ENCODE measurements around the gene PDCD11. TPM values are rescaled to one million over a fixed set of nuclear protein-coding genes. Genes with fewer than 3 reads are reported as not detected.
A peak's percentile ranks its signal among the peaks of the same experiment; 100 is the strongest.

The PDCD11 gene
- total RNA-seq, 1 experiment from 2014 or later: 81.7 TPM

GRCh38 chr10:103442031-103442461, 45.6 kb downstream of the PDCD11 start:
- ChIA-PET POLR2A (interaction anchor here (0.6 to 1.0 kb wide), 2 partner anchors 8 to 36 kb away, joined by 3 read pairs; no protein-coding TSS in a partner anchor), CTCF (interaction anchor here (0.5 to 2.1 kb wide), 2 partner anchors 44 to 271 kb away, joined by 3 to 7 read pairs; no protein-coding TSS in a partner anchor)
- no peak overlapping the region for H3K4me3 Mint-ChIP-seq (ENCODE audit: unreplicated experiment)

GRCh38 chr10:103443475-103444185, 47.2 kb downstream of the PDCD11 start:
- Mint-ChIP-seq H3K27me3 (ENCODE audit: insufficient read depth, unreplicated experiment) (no peaks in the 10 kb centered on the region), H3K27ac (ENCODE audit: low read depth, unreplicated experiment) (no peak overlapping the region), H3K4me1 (ENCODE audit: insufficient read depth, unreplicated experiment) (peaks cover 3% of the 10 kb centered on the region), H3K36me3 (ENCODE audit: insufficient read depth, unreplicated experiment) (peaks cover 93% of the 10 kb centered on the region), H3K4me3 (ENCODE audit: unreplicated experiment) (no peak overlapping the region), H3K9me3 (ENCODE audit: unreplicated experiment) (no peaks in the 10 kb centered on the region)
- DNase-seq (ENCODE audit: unreplicated experiment): no peak
- ChIA-PET CTCF (interaction anchor here (0.6 to 0.9 kb wide), 2 partner anchors 27 to 326 kb away, joined by 3 read pairs; no protein-coding TSS in a partner anchor), POLR2A (no interaction called here)
- intact Hi-C loops (cut with micrococcal nuclease): no loop called here
- BruUV-seq (replicated peaks): no TSS peak
- TF ChIP-seq CTCF (IDR thresholded peaks at IDR 0.05; ENCODE audit: unreplicated experiment): no peak

More at GRCh38 chr10:103442031-103442461, 45.6 kb downstream of the PDCD11 start:
- no TSS peak for BruUV-seq (replicated peaks)
- Mint-ChIP-seq H3K36me3 (ENCODE audit: insufficient read depth, unreplicated experiment) (peaks cover 92% of the 10 kb centered on the region), H3K27me3 (ENCODE audit: insufficient read depth, unreplicated experiment) (no peaks in the 10 kb centered on the region), H3K4me1 (ENCODE audit: insufficient read depth, unreplicated experiment) (no peaks in the 10 kb centered on the region), H3K9me3 (ENCODE audit: unreplicated experiment) (no peaks in the 10 kb centered on the region), H3K27ac (ENCODE audit: low read depth, unreplicated experiment) (no peak overlapping the region)
- no peak for TF ChIP-seq CTCF (IDR thresholded peaks at IDR 0.05; ENCODE audit: unreplicated experiment)
- intact Hi-C loops (cut with micrococcal nuclease): no loop called here
- DNase-seq (ENCODE audit: unreplicated experiment): no peak

GRCh38 chr10:103444478-103444877, 48.1 kb downstream of the PDCD11 start:
- Mint-ChIP-seq H3K36me3 (ENCODE audit: insufficient read depth, unreplicated experiment) (peaks cover 93% of the 10 kb centered on the region), H3K4me1 (ENCODE audit: insufficient read depth, unreplicated experiment) (peaks cover 10% of the 10 kb centered on the region), H3K9me3 (ENCODE audit: unreplicated experiment) (no peaks in the 10 kb centered on the region), H3K4me3 (ENCODE audit: unreplicated experiment) (no peak overlapping the region), H3K27me3 (ENCODE audit: insufficient read depth, unreplicated experiment) (no peaks in the 10 kb centered on the region), H3K27ac (ENCODE audit: low read depth, unreplicated experiment) (no peak overlapping the region)
- no peak for TF ChIP-seq CTCF (IDR thresholded peaks at IDR 0.05; ENCODE audit: unreplicated experiment)
- ChIA-PET POLR2A (no interaction called here), CTCF (no interaction called here)
- DNase-seq (ENCODE audit: unreplicated experiment): no peak
- intact Hi-C loops (cut with micrococcal nuclease): no loop called here
- BruUV-seq (replicated peaks): no TSS peak

- H3K4me3 Mint-ChIP-seq (ENCODE audit: unreplicated experiment): no peak overlapping the region
- H3K27ac Mint-ChIP-seq (ENCODE audit: low read depth, unreplicated experiment): peak overlapping the region; percentile 31
- CTCF ChIA-PET: interaction anchor here (0.6 kb wide), 2 partner anchors 42 to 1274 kb away, joined by 3 read pairs; no protein-coding TSS in a partner anchor
- no peaks in the 10 kb centered on the region for H3K27me3 Mint-ChIP-seq (ENCODE audit: insufficient read depth, unreplicated experiment)
- no peak for DNase-seq (ENCODE audit: unreplicated experiment)
- peaks cover 84% of the 10 kb centered on the region for H3K36me3 Mint-ChIP-seq (ENCODE audit: insufficient read depth, unreplicated experiment)
- H3K4me1 Mint-ChIP-seq (ENCODE audit: insufficient read depth, unreplicated experiment): peaks cover 12% of the 10 kb centered on the region
- POLR2A ChIA-PET: no interaction called here
- no TSS peak for BruUV-seq (replicated peaks)
- intact Hi-C loops (cut with micrococcal nuclease): loop anchor here (5.0 kb wide), 1 partner anchor 37 kb away; no protein-coding TSS in a partner anchor
- TF ChIP-seq CTCF (IDR thresholded peaks at IDR 0.05; ENCODE audit: unreplicated experiment): no peak
- H3K9me3 Mint-ChIP-seq (ENCODE audit: unreplicated experiment): no peaks in the 10 kb centered on the region
These were observed 48.9 kb downstream of the PDCD11 start for GRCh38 chr10:103445366-103445765.

Data from MCF 10A (cell line).